ENCODE data around the gene ATP5MG. TPM values are rescaled to one million over a fixed set of nuclear protein-coding genes. Genes with fewer than 3 reads are reported as not detected.

ATP5MG gene
- total and polyA plus RNA-seq, 2 of the 8 experiments (the other 6 are each of a cell fraction or from before 2014, with no cell fraction given): 237 to 464 TPM

- peak; percentile 79 for TF ChIP-seq JUND (IDR thresholded peaks at IDR 0.05; ENCODE audit: low read length)
- TF ChIP-seq ASH2L (IDR thresholded peaks at IDR 0.05; ENCODE audit: low read length): peak; percentile 32
- TF ChIP-seq CTBP2 (IDR thresholded peaks at IDR 0.05; ENCODE audit: borderline replicate concordance, insufficient read depth, insufficient read length, low read length): no peak
- no peak for TF ChIP-seq CTCF (IDR thresholded peaks at IDR 0.05; ENCODE audit: control extremely low read depth in 1 of 3, insufficient read depth in 1 of 3, low read depth in 1 of 3, low read length in 3 of 3)
- no peak for TF ChIP-seq RFX5 (IDR thresholded peaks at IDR 0.05; ENCODE audit: borderline replicate concordance, low read depth, low read length)
- no peak for TF ChIP-seq SRF (IDR thresholded peaks at IDR 0.05; ENCODE audit: low read depth, low read length)
- no peak for TF ChIP-seq RBBP5 (IDR thresholded peaks at IDR 0.05; ENCODE audit: borderline replicate concordance, low read depth, low read length)
- TF ChIP-seq RXRA (IDR thresholded peaks at IDR 0.05; ENCODE audit: insufficient read depth, low read depth, low read length): no peak
- TF ChIP-seq KDM4A (IDR thresholded peaks at IDR 0.05; ENCODE audit: low read depth, low read length, severe bottlenecking): no peak
- peak; percentile 60 for TF ChIP-seq TAF1 (IDR thresholded peaks at IDR 0.05; ENCODE audit: low read depth, low read length)
- TF ChIP-seq SIN3A (conservative IDR thresholded peaks at IDR 0.05 in 1 of 2, IDR thresholded peaks at IDR 0.05 in 1 of 2; ENCODE audit: low read depth in 1 of 2, low read length in 2 of 2): peak; percentile 36 to 62; a peak in 1 of 4 replicates
- peak; percentile 82; the same call in 1 of the 2 replicates for TF ChIP-seq MAFK (IDR thresholded peaks at IDR 0.05; ENCODE audit: low read depth, low read length)
- TF ChIP-seq SIX5 (IDR thresholded peaks at IDR 0.05; ENCODE audit: low read depth, low read length): no peak
These were observed 14.3 kb downstream of the ATP5MG start (continued) for GRCh38 chr11:118415739-118416068.
